CD4-positive, alpha-beta T cell (primary cell): ENCODE results near the gene GARS1. TPM values are rescaled to one million over a fixed set of nuclear protein-coding genes. Genes with fewer than 3 reads are reported as not detected.

Experiments used
- ATAC-seq: fragments of 200-7000 bp; cut with Tn5 transposase; one replicate; pipeline ENCODE4 v1.10.0; 2022; ENCODE audit warnings: mild to moderate bottlenecking; ENCODE audit not compliant: poor library complexity
- CTCF ChIA-PET: fragments of 350-600 bp; sonication (Branson Sonifier 250); formaldehyde crosslinking; loops from one replicate; lab custom pipeline; 2021; ENCODE audit warnings: antibody characterized with exemption, inconsistent platforms; lab: Charles Lee
- POLR2A ChIA-PET: fragments of 350-600 bp; sonication (Branson Sonifier 250); formaldehyde crosslinking; loops from one replicate; lab custom pipeline; 2021; ENCODE audit warnings: antibody characterized with exemption, inconsistent platforms; lab: Charles Lee
- DNase-seq, 14 experiments: peaks; one replicate each; pipeline ENCODE4 v3.0.0-alpha.2; 2013 to 2020; ENCODE audit warnings: mixed read lengths in 2 of 14
- H3K27ac ChIP-seq, 2 donors: one replicate each; pipeline versions ENCODE4 v1.5.1 to v1.7.0; 2013; ENCODE audit warnings: low read length in 2 of 2, low read depth in 1 of 2, mild to moderate bottlenecking in 1 of 2
- H3K27me3 ChIP-seq, 2 experiments: 1 replicate in 1 of 2; 2 replicates in 1 of 2; pipeline versions ENCODE4 v1.6.1 to v1.7.0; 2013; ENCODE audit warnings: low read length in 2 of 2, control low read depth in 1 of 2, mild to moderate bottlenecking in 1 of 2, moderate library complexity in 1 of 2; ENCODE audit not compliant: insufficient read depth in 2 of 2, control insufficient read depth in 1 of 2
- H3K36me3 ChIP-seq: one replicate; pipeline ENCODE4 v1.6.1; 2013; ENCODE audit warnings: low read length, control low read depth; ENCODE audit not compliant: insufficient read depth
- H3K4me1 ChIP-seq: one replicate; pipeline ENCODE4 v1.6.1; 2013; ENCODE audit warnings: low read length, control low read depth; ENCODE audit not compliant: insufficient read depth
- H3K4me3 ChIP-seq: one replicate; pipeline ENCODE4 v1.5.1; 2013; ENCODE audit warnings: mild to moderate bottlenecking, low read length, moderate library complexity
- H3K9me3 ChIP-seq, 2 experiments: 1 replicate in 1 of 2; 2 replicates in 1 of 2; pipeline versions ENCODE4 v1.6.1 to v1.7.0; 2013; ENCODE audit warnings: low read length in 2 of 2, mild to moderate bottlenecking in 2 of 2, control low read depth in 1 of 2, moderate library complexity in 1 of 2; ENCODE audit not compliant: control insufficient read depth in 1 of 2, insufficient read depth in 1 of 2
- H3K27ac Mint-ChIP-seq: one replicate; pipeline ENCODE4 v1.8.0; 2020; ENCODE audit warnings: mixed read lengths
- H3K27me3 Mint-ChIP-seq: one replicate; pipeline ENCODE4 v1.8.0; 2021; ENCODE audit warnings: mixed read lengths
- H3K36me3 Mint-ChIP-seq: one replicate; pipeline ENCODE4 v1.8.0; 2021; ENCODE audit warnings: low read depth, mixed read lengths
- H3K4me1 Mint-ChIP-seq: one replicate; pipeline ENCODE4 v1.8.0; 2021; ENCODE audit warnings: low read depth, mixed read lengths
- H3K4me3 Mint-ChIP-seq: one replicate; pipeline ENCODE4 v1.8.0; 2020; ENCODE audit warnings: mild to moderate bottlenecking, mixed read lengths
- H3K9me3 Mint-ChIP-seq: one replicate; pipeline ENCODE4 v1.8.0; 2020; ENCODE audit warnings: mixed read lengths
- intact Hi-C, 2 experiments: fragments of 100-400 bp; cut with DNase I in 1 of 2; cut with micrococcal nuclease in 1 of 2; formaldehyde crosslinking; loops; one replicate each; pipeline versions ENCODE4 v1.15.1 to v1.9.0; 2023 to 2025; cut with DNase I, micrococcal nuclease
- total RNA-seq, 174 experiments: library from RNA in 2 of 174; stranded (reverse) in 2 of 174; gene quantifications; one replicate each; pipeline ENCODE4 v1.2.3 and lab custom pipeline; 2021 to 2026
- TF ChIP-seq, protein P1 (sequence below): fragments of 200-600 bp; IDR thresholded peaks from one replicate; pipeline ENCODE4 v1.8.0; 2022; ENCODE audit warnings: antibody characterized with exemption, mild to moderate bottlenecking

The GARS1 gene
- total RNA-seq, 2 experiments from 2014 or later = 127 to 132 TPM

DNA sequence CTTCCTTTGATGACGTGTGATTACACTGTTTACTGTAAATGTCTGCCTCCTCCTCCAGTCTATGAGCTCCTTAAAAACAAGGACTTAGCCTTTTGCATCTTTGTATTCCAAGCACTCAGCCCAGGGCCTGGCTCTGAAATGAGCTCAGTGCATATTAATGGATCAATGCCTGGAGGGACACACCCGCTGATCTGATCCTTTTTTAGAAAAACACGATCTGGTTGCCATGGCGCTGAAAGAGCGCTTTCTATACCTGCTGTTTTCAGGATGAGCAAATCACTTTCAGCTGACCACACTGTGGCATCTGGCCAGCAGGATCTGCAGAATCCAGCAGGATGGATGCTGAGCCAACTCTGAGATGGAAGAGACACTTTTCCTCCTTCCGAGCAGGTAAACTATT is 37.8 kb upstream of the GARS1 start:
- Histone ChIP-seq H3K4me3 (no peak overlapping the region), H3K4me1 (no peaks in the 10 kb centered on the region), H3K36me3 (peaks cover 14% of the 10 kb centered on the region), H3K27ac (no peak overlapping the region), H3K9me3 (no peaks in the 10 kb centered on the region), H3K27me3 (no peaks in the 10 kb centered on the region)
- ChIA-PET POLR2A (interaction anchor here (0.6 to 0.7 kb wide), 2 partner anchors 11 to 29 kb away, joined by 3 read pairs; no protein-coding TSS in a partner anchor), CTCF (no interaction called here)
- Mint-ChIP-seq H3K9me3 (no peaks in the 10 kb centered on the region), H3K4me1 (no peaks in the 10 kb centered on the region), H3K27ac (no peak overlapping the region), H3K4me3 (no peak overlapping the region), H3K27me3 (no peaks in the 10 kb centered on the region), H3K36me3 (peaks cover 21% of the 10 kb centered on the region)
- no peak for ATAC-seq
- no peak for DNase-seq
- intact Hi-C loops = no loop called here
- TF ChIP-seq, protein P1, sequence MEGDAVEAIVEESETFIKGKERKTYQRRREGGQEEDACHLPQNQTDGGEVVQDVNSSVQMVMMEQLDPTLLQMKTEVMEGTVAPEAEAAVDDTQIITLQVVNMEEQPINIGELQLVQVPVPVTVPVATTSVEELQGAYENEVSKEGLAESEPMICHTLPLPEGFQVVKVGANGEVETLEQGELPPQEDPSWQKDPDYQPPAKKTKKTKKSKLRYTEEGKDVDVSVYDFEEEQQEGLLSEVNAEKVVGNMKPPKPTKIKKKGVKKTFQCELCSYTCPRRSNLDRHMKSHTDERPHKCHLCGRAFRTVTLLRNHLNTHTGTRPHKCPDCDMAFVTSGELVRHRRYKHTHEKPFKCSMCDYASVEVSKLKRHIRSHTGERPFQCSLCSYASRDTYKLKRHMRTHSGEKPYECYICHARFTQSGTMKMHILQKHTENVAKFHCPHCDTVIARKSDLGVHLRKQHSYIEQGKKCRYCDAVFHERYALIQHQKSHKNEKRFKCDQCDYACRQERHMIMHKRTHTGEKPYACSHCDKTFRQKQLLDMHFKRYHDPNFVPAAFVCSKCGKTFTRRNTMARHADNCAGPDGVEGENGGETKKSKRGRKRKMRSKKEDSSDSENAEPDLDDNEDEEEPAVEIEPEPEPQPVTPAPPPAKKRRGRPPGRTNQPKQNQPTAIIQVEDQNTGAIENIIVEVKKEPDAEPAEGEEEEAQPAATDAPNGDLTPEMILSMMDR = no peak

DNA sequence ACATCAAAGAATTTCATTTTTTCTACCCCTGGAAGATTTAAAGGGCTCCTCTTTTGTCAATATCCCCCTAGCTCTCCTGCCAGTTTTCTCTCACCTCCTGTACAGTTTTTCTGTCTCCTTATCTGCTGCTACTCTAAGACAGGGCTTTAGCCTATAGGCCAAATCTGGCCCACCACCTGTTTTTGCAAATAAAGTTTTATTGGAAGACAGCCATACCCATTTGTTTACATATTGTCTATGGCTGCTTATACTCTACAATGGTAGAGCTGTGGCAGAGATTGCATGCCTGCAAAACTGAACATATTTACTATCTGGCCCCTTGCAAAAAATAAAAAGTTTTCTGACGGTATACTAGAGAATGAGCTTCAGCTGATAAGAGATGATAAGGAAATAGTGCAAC is 37.4 kb upstream of the GARS1 start:
- Mint-ChIP-seq H3K9me3 (no peaks in the 10 kb centered on the region), H3K4me3 (no peak overlapping the region), H3K27ac (no peak overlapping the region), H3K4me1 (no peaks in the 10 kb centered on the region), H3K27me3 (no peaks in the 10 kb centered on the region), H3K36me3 (peaks cover 25% of the 10 kb centered on the region)
- no peak overlapping the region for H3K27ac ChIP-seq
- intact Hi-C loops = no loop called here
- H3K4me3 ChIP-seq = no peak overlapping the region
- H3K27me3 ChIP-seq = no peaks in the 10 kb centered on the region
- H3K4me1 ChIP-seq = no peaks in the 10 kb centered on the region
- TF ChIP-seq, protein P1 = no peak
- ATAC-seq = no peak
- POLR2A ChIA-PET = interaction anchor here (0.6 to 0.7 kb wide), 2 partner anchors 11 to 28 kb away, joined by 3 read pairs; no protein-coding TSS in a partner anchor
- no peak for DNase-seq
- no peaks in the 10 kb centered on the region for H3K9me3 ChIP-seq
- CTCF ChIA-PET = no interaction called here
- peaks cover 18% of the 10 kb centered on the region for H3K36me3 ChIP-seq

GRCh38 chr7:30559611-30560010 is 35.1 kb upstream of the GARS1 start:
- H3K9me3 ChIP-seq = no peaks in the 10 kb centered on the region
- peaks cover 46% of the 10 kb centered on the region for H3K36me3 Mint-ChIP-seq
- H3K4me3 Mint-ChIP-seq = no peak overlapping the region
- TF ChIP-seq, protein P1 = no peak
- H3K9me3 Mint-ChIP-seq = no peaks in the 10 kb centered on the region
- no peak for ATAC-seq
- no peak overlapping the region for H3K27ac ChIP-seq
- H3K27me3 Mint-ChIP-seq = no peaks in the 10 kb centered on the region
- no peak overlapping the region for H3K4me3 ChIP-seq
- H3K4me1 ChIP-seq = no peaks in the 10 kb centered on the region
- H3K27me3 ChIP-seq = no peaks in the 10 kb centered on the region
- no peaks in the 10 kb centered on the region for H3K4me1 Mint-ChIP-seq
- ChIA-PET CTCF (no interaction called here), POLR2A (no interaction called here)
- no peak overlapping the region for H3K27ac Mint-ChIP-seq
- H3K36me3 ChIP-seq = peaks cover 34% of the 10 kb centered on the region
- intact Hi-C loops = loop anchor here (5.0 to 10.0 kb wide), 6 partner anchors 205 to 1632 kb away; no protein-coding TSS in a partner anchor
- no peak for DNase-seq
